ENCODE results near the gene MAP3K10. TPM values are rescaled to one million over a fixed set of nuclear protein-coding genes. Genes with fewer than 3 reads are reported as not detected.

MAP3K10 gene
- total and polyA plus RNA-seq, 2 of the 4 experiments (the other 2 are of a cell fraction), result 1.8 to 5.5 TPM

DNA sequence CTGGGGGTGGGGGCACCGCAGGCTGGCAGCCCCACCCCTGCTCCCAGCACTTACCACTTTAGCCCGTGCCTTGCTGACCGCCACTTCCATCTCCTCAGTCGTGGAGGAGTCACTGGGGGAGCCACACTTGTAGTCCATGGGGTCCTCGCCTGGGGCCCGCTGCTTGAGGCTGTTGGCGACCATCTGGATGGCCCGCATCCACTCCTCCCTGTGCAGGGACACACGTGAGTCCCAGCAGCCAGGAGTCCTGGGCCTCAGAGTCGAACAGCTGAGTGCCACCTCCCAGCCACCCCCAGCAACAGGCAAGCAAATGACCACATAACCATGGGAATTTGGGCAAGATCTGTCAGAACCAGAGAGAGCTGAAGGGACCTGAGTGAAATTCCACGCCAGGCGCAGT is 51.3 kb downstream of the MAP3K10 start:
- in situ Hi-C loops (cut with MboI; ENCODE audit: low sequenced_read_pairs) (no loop called here), dilution Hi-C loops (cut with HindIII; ENCODE audit: low sequenced_read_pairs, unreplicated experiment) (no loop called here), intact Hi-C loops (cut with micrococcal nuclease) (no loop called here)
- ChIA-PET CTCF (no interaction called here), POLR2A (ENCODE audit: unreplicated experiment) (no interaction called here)
- Histone ChIP-seq H4K20me1 (ENCODE audit: insufficient read depth, low read length) (peaks cover 6% of the 10 kb centered on the region), H3K4ac (ENCODE audit: low read depth, low read length) (no peak overlapping the region), H2BK15ac (ENCODE audit: low read depth, low read length) (no peak overlapping the region), H2BK5ac (ENCODE audit: low read depth, low read length, poor library complexity, severe bottlenecking) (no peak overlapping the region), H3K4me1 (ENCODE audit: control insufficient read depth, insufficient read depth, low read length) (no peaks in the 10 kb centered on the region), H3K4me3 (ENCODE audit: insufficient read depth, low read depth, low read length) (no peak overlapping the region), H2BK20ac (ENCODE audit: low read depth, low read length) (no peak overlapping the region), H4K91ac (ENCODE audit: insufficient read depth, low read depth, low read length) (no peak overlapping the region), H3K9ac (ENCODE audit: low read depth, low read length) (no peak overlapping the region), H2BK120ac (ENCODE audit: low read depth, low read length) (no peak overlapping the region), H3K27ac (ENCODE audit: insufficient read depth, low read length) (no peak overlapping the region), H3K36me3 (ENCODE audit: control insufficient read depth, insufficient read depth, low read length) (peaks cover 43% of the 10 kb centered on the region), H2AFZ (replicated peaks; ENCODE audit: low read length, poor library complexity) (no peak overlapping the region), H3K56ac (ENCODE audit: extremely low read depth, insufficient read depth, low read length) (no peak overlapping the region), H3K79me1 (ENCODE audit: low read depth in 1 of 2, low read length in 2 of 2) (peaks cover 14 to 38% of the 10 kb centered on the region in 2 experiments), H3K9me1 (ENCODE audit: insufficient read depth, low read length) (peaks cover 9% of the 10 kb centered on the region; the same call in 1 of the 2 replicates), H3K23ac (ENCODE audit: low read depth, low read length) (no peak overlapping the region), H2AK9ac (replicated peaks; ENCODE audit: low read depth, low read length, poor library complexity) (no peak overlapping the region), H3K4me2 (ENCODE audit: low read depth, low read length) (no peak overlapping the region), H3K9me3 (ENCODE audit: control insufficient read depth, insufficient read depth, low read length) (no peaks in the 10 kb centered on the region), H3K27me3 (ENCODE audit: control insufficient read depth, insufficient read depth, low read length) (no peaks in the 10 kb centered on the region), H4K5ac (ENCODE audit: low read depth, low read length) (no peak overlapping the region), H3K14ac (replicated peaks; ENCODE audit: low read depth, low read length) (no peak overlapping the region), H4K8ac (ENCODE audit: low read depth in 2 of 2, low read length in 2 of 2) (no peak overlapping the region), H3K18ac (ENCODE audit: low read depth, low read length) (no peak overlapping the region), H2AK5ac (ENCODE audit: low read depth, low read length) (no peak overlapping the region)
- no peak for DNase-seq
- BruUV-seq (replicated peaks), result no TSS peak
- TF ChIP-seq ELK1 (IDR thresholded peaks at IDR 0.05; ENCODE audit: borderline replicate concordance, low read depth, low read length) (no peak), RCOR1 (IDR thresholded peaks at IDR 0.05; ENCODE audit: insufficient replicate concordance, low read length) (no peak), CEBPB (IDR thresholded peaks at IDR 0.05; ENCODE audit: low read depth, low read length) (no peak), CHD1 (IDR thresholded peaks at IDR 0.05; ENCODE audit: low read depth, low read length) (no peak), MAFK (IDR thresholded peaks at IDR 0.05; ENCODE audit: low read depth, low read length) (no peak)
- TF ChIP-seq, protein P1, sequence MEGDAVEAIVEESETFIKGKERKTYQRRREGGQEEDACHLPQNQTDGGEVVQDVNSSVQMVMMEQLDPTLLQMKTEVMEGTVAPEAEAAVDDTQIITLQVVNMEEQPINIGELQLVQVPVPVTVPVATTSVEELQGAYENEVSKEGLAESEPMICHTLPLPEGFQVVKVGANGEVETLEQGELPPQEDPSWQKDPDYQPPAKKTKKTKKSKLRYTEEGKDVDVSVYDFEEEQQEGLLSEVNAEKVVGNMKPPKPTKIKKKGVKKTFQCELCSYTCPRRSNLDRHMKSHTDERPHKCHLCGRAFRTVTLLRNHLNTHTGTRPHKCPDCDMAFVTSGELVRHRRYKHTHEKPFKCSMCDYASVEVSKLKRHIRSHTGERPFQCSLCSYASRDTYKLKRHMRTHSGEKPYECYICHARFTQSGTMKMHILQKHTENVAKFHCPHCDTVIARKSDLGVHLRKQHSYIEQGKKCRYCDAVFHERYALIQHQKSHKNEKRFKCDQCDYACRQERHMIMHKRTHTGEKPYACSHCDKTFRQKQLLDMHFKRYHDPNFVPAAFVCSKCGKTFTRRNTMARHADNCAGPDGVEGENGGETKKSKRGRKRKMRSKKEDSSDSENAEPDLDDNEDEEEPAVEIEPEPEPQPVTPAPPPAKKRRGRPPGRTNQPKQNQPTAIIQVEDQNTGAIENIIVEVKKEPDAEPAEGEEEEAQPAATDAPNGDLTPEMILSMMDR (conservative IDR thresholded peaks at IDR 0.05; ENCODE audit: low read depth, low read length), result no peak
- WGBS, 2 experiments (ENCODE audit: extremely low coverage in 2 of 2, insufficient read length in 1 of 2), result 96% methylated on average over 7 of the region's 12 CpGs; no CpG with 5 or more reads in 1 of the 2 experiments
- ATAC-seq (ENCODE audit: low read depth), result no peak
